ENCODE results near the gene ENHO. TPM values are rescaled to one million over a fixed set of nuclear protein-coding genes. Genes with fewer than 3 reads are reported as not detected.

Gene ENHO
- total RNA-seq: not detected in 2 replicates

DNA sequence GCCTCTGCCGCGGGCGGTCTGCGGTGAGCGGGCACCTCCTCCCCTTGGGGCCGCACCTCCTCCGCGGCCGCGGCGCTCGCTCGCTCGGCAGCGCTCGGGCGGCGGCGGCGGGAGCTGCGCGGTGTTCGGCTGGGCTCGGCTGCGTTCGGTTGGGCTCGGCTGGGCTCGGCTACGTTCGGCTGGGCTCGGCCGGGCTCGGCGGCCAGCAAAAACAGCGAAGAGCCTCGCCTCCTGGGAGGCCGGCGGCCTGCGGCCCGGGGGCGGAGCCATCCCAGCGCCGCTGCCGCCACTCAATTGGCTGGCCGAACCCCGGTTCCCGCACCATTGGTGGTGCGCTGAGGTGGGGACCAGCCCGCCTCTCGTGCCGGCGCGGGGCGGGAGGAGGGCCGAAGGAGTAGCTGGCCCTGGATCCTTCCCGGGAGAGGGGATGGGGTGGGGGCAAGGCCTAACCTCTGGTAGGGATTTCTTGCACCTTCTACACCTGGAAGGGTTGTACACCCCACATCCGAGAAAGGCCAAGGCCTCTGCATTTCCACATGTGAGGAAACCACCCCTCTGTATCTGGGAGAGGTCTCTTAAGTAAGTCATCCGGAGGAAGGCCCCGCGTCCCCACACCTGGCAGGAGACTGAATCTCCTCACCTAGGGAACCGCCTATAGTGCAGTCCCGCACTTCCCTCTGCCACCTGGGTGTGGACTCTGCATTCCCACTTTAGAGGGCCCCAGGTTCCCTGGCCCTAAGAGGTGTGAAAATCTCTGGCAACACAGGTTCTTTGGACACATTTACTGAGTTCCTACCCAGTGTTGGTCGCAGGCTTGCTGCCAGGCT, at the start of gene ENHO:
Gene ENHO (minus strand): TSS at position 20 of the 827 bp plus-strand sequence. CDS start 1,295 bp downstream, outside the sequence.

Other genes starting within 250 kb of the ENHO start
- gene KIF24, start 193.7 kb downstream of the ENHO start, total RNA-seq: 0.86 and 0.87 TPM in 2 replicates
- 23.3 and 32.6 TPM in 2 replicates for gene NUDT2, start 193.4 kb downstream of the ENHO start, total RNA-seq
- gene MYORG, start 146.1 kb downstream of the ENHO start, total RNA-seq: 0.86 and 1.2 TPM in 2 replicates
- gene FAM219A, start 64.4 kb downstream of the ENHO start, total RNA-seq: 3.1 and 3.9 TPM in 2 replicates
- 0.11 TPM in 1 of 2 replicates, not detected in the other for gene DNAI1, start 64.2 kb downstream of the ENHO start, total RNA-seq
- not detected in 2 replicates for gene CNTFR, start 66.7 kb upstream of the ENHO start, total RNA-seq
- 16.1 and 18.5 TPM in 2 replicates for gene RPP25L, start 89.1 kb upstream of the ENHO start, total RNA-seq
- 78.3 and 80.4 TPM in 2 replicates for gene DCTN3, start 97.5 kb upstream of the ENHO start, total RNA-seq
- gene ARID3C, start 106.1 kb upstream of the ENHO start, total RNA-seq: under 0.01 and 0.09 TPM in 2 replicates
- 23.5 and 26.0 TPM in 2 replicates for gene SIGMAR1, start 114.8 kb upstream of the ENHO start, total RNA-seq
- gene GALT, start 123.7 kb upstream of the ENHO start, total RNA-seq: 29.8 TPM in 2 replicates
- 3.1 and 4.6 TPM in 2 replicates for gene IL11RA, start 129.2 kb upstream of the ENHO start, total RNA-seq
- not detected in 2 replicates for gene CCL27, start 139.7 kb upstream of the ENHO start, total RNA-seq
- not detected in 2 replicates for gene CCL19, start 168.3 kb upstream of the ENHO start, total RNA-seq
- gene CCL21, start 187.1 kb upstream of the ENHO start, total RNA-seq: 1.4 and 8.6 TPM in 2 replicates

Data from dermis lymphatic vessel endothelial cell (primary cell).